Jurkat, Clone E6-1 (cell line): ENCODE measurements around the gene PREPL. TPM values are rescaled to one million over a fixed set of nuclear protein-coding genes. Genes with fewer than 3 reads are reported as not detected.
"Not testable (repeated sequence)": the region's sequence is repeated elsewhere in the genome, so short reads cannot be mapped to it uniquely, and the experiment has no call there.

Experiments used
- DNase-seq: peaks from one replicate; pipeline ENCODE4 v3.0.0-alpha.2; 2011; ENCODE audit warnings: low read depth, low spot score
- H3K4me3 ChIP-seq: 2 replicates; pipeline ENCODE4 v1.5.1; 2011; ENCODE audit warnings: mild to moderate bottlenecking, low read length, control low read depth, moderate library complexity
- polyA plus RNA-seq: library from polyadenylated mRNA; unstranded; fragments of >200 nt; gene quantifications from one replicate; pipeline ENCODE4 v1.2.1, GENCODE V29; 2012; ENCODE audit warnings: missing spikeins; ENCODE audit not compliant: insufficient read length, insufficient read depth

The PREPL gene
- 21.5 TPM for polyA plus RNA-seq

- DNase-seq, result peak; percentile 92
- peak within 1 kb of the TSS; percentile 78 for H3K4me3 ChIP-seq
Observed at GRCh38 chr2:44361330-44362206, at the start of gene PREPL, which contains the start of gene CAMKMT. Gene PREPL (minus strand): TSS chr2:44361494. CDS start chr2:44346342, 15,152 bp downstream. Gene CAMKMT (plus strand): TSS chr2:44361947.

GRCh38 chr2:44398243-44398897, 37.1 kb upstream of the PREPL start:
- DNase-seq, result no peak
- no peak overlapping the region for H3K4me3 ChIP-seq

DNA sequence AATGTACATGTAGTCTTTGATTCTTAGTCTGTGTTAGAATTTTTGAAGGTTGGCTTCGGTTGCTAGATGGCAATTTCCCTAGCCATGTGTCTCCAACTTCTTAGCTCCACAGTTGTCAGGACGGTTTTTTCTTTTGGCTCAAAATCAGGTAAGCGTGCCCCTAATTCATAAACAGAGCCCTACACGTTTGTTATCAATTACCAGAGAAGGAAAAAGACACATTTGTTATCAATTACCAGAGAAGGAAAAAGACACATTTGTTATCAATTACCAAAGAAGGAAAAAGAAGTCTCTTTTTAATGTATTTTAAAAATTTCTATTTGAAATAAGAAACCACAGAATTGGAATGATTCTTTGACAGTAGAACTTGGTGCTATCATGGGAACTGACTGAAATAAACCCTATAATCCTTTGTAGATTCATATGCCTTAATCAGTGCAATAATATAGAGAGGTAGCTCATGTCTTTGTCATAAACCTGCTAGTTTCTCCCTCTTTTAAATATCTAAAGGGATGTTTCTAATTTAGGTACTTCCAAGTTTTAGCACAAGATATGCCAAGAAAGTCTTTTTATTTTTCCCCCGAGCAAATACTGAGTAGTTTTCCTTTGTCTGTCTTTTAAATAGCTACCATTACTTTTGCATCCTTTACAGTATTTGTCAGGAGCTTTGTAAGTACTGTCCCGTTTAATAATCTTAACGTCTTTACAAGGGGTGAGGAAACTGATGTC, 36.3 kb upstream of the PREPL start:
- DNase-seq, result no peak
- no peak overlapping the region for H3K4me3 ChIP-seq

GRCh38 chr2:44392338-44392943, 31.1 kb upstream of the PREPL start:
- DNase-seq, result peak; percentile 1
- H3K4me3 ChIP-seq, result no peak overlapping the region

- DNase-seq, result no peak
- H3K4me3 ChIP-seq, result no peak overlapping the region
Observed at GRCh38 chr2:44389895-44390294, 28.6 kb upstream of the PREPL start.

GRCh38 chr2:44388877-44389276, 27.6 kb upstream of the PREPL start:
- H3K4me3 ChIP-seq, result no peak overlapping the region
- no peak for DNase-seq

GRCh38 chr2:44385226-44385625, 23.9 kb upstream of the PREPL start:
- not testable (repeated sequence) for H3K4me3 ChIP-seq, DNase-seq

DNA sequence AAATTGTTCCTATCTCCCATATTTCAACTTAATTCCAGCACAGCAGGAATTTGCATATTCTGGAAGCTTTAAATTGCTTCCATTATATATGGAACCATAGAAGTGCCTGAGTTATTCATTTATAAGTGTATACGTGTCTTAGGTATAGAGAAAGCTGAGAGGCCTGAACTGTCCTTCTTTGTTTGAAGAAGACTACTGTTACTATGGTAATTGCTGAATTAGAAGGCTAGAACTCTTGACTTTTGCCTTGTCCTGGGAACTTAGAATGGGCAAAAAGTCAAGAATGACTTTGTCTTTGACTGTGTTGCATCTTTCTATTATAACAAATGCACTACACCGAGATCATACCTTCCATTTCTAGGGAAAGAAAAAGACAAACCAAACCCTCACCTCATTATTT, 16.2 kb upstream of the PREPL start:
- no peak for DNase-seq
- H3K4me3 ChIP-seq, result no peak overlapping the region

- H3K4me3 ChIP-seq, result no peak overlapping the region
- DNase-seq, result no peak
Observed at GRCh38 chr2:44372246-44372645, 11.0 kb upstream of the PREPL start.

DNA sequence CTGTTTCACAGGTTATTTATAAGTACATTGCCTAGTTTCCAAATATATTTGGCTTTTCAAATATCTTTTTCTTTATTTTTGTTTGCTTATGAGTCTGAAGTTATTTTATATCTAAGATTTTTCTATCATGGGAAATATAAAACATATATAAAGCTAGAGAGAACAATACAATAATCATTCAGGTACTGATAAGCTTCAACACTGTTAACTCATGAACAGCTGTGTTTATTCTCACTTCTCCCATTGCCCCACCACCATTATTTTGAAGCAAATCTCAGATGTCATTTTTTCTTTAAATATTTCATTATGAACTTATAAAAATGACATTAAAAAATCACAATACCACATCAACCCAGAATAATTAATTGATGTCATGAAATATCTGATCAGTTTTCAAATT, 10.2 kb upstream of the PREPL start:
- DNase-seq, result no peak
- H3K4me3 ChIP-seq, result no peak overlapping the region

DNA sequence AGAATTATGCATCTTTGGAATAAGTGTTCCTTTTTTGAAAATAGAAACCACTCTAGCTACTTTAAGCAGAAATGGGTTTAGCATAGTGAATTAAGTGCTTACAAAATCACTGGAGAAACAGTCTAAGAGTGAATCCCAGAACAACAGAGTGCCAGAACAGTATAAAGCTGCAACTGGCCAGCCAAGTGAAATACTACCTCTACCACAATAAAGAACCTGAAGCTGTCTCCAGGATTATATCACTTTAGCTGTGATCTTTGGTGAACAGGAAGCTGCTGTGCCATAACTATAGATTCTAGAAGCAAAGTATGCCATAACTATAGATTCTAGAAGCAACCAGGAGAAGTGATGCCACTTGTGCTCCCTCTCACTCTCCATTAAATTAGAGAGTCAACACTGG, 8.1 kb upstream of the PREPL start:
- no peak for DNase-seq
- no peak overlapping the region for H3K4me3 ChIP-seq

DNA sequence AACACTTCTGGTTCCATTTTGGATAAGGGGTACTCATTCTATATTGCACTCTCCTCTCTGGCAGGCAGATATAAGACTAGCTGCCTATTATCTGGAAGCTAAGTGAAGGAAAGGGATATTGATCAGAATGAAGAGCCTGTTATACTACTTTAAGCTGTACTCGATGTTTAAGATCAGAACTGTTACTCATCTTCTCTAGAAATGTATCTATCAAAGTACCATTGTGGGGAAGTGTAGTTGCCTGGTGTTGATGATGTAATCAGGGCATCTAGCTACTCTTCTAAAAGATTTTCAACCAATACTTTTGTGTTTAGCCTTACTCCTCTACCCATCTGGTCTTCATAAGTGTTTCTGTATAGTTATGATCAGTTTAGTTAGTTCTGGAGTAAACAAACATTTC, 6.3 kb upstream of the PREPL start:
- H3K4me3 ChIP-seq, result no peak overlapping the region
- no peak for DNase-seq

GRCh38 chr2:44364604-44365003, 3.3 kb upstream of the PREPL start:
- H3K4me3 ChIP-seq, result no peak overlapping the region
- DNase-seq, result no peak

DNA sequence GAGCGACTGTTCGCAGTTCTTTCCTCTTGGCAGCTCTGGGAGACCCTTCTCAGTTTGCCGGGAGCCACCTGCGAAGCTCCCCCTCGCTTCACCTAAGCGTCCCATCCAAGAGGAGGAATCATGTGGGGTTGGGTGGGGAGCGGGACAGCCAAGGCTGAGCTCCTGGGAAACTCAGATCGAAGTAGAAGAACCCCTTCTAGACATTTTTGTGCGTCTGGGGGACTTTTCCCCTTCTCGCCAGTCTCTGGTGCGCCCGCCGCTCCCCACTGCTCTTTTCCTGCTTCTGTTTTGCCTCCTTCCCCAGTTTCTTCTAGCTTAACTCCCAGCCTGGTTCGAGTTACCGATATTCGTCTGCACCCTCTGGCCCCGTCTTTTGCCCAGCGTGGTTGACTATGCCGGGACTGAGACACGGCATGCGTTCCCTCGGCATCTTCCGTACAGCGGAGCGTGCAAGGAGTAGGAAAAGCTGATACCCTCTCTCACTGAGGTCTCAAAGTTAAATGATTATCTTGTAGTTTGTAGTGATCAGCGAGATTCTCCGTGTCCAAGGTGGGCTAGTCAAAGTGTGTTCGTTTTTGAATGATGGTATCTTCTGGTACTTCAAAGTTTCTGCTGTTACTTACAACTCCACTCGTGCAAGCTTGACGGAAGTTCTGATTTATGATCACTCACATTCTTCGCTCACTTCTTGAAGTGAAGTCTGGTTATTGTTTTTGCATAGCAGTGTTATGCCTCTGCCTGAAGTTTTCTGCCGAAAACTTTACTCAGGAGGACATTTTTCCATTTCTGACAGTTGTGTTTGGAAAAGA, 1.1 kb upstream of the PREPL start:
- peak; percentile 17 for DNase-seq
- peak overlapping the region; percentile 78 for H3K4me3 ChIP-seq

GRCh38 chr2:44360749-44361329, 455 bp downstream of the PREPL start:
- H3K4me3 ChIP-seq, result peak overlapping the region; percentile 78
- DNase-seq, result no peak

DNA sequence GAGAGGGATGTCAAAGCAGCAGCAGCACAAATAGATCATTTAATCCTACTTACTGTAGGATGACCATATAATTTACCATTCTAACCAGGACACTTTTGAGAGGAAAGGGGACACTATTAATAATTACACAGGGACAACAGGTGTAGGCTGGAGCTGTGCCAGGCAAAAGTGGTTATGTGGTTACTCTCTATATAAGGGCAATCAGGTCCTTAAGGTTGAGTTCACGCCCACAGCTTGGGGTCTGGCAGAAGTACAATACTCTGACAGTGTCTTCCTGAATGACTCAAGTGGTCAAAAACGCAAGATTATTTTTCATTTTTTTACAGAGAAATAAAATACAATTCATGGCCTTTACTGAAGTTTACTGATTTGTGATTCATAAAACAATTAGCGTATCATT, 2.8 kb downstream of the PREPL start:
- DNase-seq, result peak; percentile 10
- H3K4me3 ChIP-seq, result no peak overlapping the region

GRCh38 chr2:44354761-44355160, 6.5 kb downstream of the PREPL start:
- no peak overlapping the region for H3K4me3 ChIP-seq

DNA sequence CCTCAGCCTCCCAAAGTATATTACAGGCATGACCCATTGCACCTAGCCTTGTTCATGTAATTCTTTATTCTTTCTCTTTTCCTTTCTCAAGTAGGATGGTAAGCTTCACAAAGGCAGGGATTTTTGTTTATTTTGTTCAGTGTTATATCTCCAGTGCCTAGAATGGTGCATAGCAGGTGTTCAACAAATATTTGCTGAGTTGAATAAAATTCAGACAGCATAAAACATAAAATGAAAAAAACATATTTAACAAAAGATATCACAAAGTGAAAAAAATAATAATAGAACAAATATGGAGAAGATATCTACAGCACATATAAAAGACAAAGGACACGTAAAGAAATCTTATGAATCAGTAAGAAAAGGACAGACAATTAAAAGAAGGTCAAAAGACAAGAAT, 8.8 kb downstream of the PREPL start:
- no peak for DNase-seq
- H3K4me3 ChIP-seq, result no peak overlapping the region

More at GRCh38 chr2:44354761-44355160, 6.5 kb downstream of the PREPL start:
- DNase-seq, result no peak
